HG02885 (cell line): Measurements from ENCODE around the gene MGMT.

ENCODE experiments used
- ATAC-seq: cut with Tn5 transposase; IDR thresholded peaks from one replicate; pipeline ENCODE4 v1.9.1; 2021; ENCODE audit warnings: mild to moderate bottlenecking; ENCODE audit not compliant: unreplicated experiment, poor library complexity

The MGMT gene

GRCh38 chr10:129449893-129450292 is 17.1 kb upstream of the MGMT start:
- no peak for ATAC-seq

- ATAC-seq = no peak
Observed at GRCh38 chr10:129450391-129450790, 16.6 kb upstream of the MGMT start.

- ATAC-seq = no peak
Observed at GRCh38 chr10:129455625-129456024, 11.4 kb upstream of the MGMT start.

DNA sequence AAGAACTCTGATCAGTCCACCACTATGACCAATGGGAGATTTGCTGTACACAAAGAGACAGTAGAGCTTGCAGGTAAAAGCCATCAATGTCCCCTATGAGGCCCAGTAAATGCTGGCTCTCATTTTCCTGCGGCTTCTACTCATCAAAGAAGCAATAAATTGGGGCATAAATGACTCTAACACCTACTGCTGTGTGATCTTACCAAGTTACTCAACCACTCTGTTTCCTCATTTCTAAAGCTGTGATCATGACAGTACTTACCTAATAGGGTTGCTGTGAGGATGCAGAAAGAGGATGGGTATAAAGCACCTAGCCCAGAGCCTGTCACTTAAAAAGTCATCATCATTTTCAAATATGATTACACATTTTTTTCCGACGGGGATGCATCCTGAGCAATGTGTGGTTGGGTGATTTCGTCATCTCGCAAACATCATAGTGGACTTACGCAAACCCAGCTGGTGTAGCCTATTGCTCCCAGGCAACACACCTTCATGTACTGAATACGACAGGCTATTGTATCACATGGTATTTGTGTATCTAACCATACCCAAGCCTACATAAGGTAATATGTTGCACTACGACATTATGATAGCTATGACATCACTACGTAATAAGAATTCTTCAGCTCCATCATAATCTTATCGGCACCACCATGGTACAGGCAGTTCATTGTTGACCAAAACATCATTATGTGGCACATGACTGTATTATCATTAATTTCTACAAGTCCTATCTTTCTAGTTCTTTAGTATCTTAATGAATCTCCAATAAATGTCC is 7.1 kb upstream of the MGMT start:
- ATAC-seq = no peak

GRCh38 chr10:129462257-129462795 is 4.7 kb upstream of the MGMT start:
- no peak for ATAC-seq

- ATAC-seq = no peak
Observed at GRCh38 chr10:129464251-129464650, 2.8 kb upstream of the MGMT start.

- ATAC-seq = peak; percentile 6
Observed at GRCh38 chr10:129465796-129466702, 992 bp upstream of the MGMT start.

DNA sequence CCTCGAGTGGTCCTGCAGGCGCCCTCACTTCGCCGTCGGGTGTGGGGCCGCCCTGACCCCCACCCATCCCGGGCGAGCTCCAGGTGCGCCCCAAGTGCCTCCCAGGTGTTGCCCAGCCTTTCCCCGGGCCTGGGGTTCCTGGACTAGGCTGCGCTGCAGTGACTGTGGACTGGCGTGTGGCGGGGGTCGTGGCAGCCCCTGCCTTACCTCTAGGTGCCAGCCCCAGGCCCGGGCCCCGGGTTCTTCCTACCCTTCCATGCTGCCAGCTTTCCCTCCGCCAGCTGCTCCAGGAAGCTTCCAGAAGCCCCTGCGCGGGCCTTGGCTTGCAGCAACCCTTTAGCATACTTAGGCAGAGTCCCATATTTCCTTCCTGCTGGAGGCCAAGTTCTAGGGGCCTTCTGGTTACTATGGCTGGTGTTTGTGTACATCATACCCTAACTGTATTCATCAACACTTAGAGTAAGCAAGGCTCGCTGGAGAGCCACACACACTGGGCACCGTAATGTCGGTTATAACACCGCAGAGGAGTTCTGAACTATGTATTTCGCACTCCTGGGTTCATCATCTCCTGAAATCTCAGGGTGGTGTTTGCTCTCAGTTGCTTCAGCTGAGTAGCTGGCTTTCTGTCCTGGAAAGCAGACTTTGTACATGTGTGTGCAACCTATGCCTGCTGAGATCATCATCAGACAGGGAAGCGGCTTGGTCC is 471 bp downstream of the MGMT start:
- peak; percentile 5 for ATAC-seq

DNA sequence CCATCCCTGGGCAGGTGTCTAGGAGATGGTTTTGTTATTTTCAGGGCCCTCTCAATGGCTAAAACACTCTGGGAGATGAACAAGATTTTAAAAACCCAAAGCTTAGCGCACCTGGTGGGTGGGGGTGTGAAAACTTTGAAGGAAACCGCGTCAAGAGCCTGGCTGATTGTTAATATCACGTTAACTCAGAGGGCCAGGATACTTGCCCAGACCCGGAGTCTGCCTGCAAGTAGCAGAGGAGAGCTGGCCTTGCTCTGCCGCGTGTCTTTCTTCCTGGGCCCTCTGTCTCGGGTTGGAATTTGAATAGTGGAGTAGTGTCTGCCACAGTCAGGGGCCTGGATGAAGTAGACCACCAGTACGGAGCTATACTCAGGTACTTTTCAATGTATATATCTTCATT is 1.1 kb downstream of the MGMT start:
- ATAC-seq = no peak

- ATAC-seq = no peak
Observed at GRCh38 chr10:129470103-129470851, 3.2 kb downstream of the MGMT start.

DNA sequence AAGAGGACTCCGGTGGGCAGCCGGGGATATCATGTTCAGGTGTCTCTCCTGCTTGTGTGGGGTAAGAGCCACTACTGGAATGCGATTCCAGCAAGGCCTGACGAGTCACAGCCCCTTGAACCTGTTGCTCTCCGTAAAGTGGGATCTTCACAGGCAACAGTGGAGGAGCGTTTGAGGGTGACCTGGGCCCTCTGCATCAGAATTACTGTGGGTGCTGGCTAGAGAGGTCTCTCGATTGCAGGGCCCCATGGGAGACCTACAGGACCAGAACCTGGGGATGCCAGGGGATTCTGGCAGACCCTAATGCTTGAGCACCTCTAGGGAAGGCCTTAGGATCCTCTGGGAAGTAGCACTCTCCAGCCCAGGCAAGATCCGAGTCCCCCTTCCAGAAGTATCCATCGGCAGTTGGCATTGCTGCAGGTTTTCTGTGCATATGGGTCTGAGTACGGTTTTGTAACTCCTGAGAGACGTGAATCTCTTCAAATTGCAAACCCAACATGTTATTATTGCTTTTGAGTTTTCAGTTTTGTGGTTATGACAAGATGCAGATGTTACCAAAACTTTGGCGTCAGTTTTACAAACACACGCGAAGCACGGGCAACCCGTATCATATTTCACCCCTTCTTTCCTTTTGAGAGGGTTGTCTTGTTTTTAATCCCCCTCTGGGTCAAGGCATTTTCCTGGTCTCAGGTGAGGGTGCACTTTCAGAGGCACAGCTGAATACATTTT is 4.6 kb downstream of the MGMT start:
- no peak for ATAC-seq

- ATAC-seq = peak; percentile 57
Observed at GRCh38 chr10:129472696-129473555, 5.9 kb downstream of the MGMT start.

DNA sequence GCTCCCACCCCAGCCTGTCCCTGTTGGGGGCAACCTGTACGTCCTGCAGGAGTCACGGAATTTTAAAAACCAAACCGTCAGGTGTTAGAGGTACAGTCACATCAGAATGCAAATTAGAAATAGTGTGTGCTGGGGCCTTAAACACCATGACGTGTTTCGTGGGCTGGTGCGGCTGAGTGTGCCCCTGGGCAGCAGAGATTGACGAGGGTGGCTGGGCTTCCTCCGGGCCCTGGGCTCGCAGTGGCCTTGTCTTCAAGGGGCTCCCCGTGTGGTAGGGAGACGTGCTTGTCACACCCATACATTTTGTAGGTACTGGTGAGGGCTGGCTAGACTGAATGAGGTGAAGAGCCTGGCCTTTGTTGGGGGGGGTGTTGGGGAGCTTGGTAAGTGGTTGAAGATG is 7.6 kb downstream of the MGMT start:
- ATAC-seq = no peak

GRCh38 chr10:129476431-129476830 is 9.4 kb downstream of the MGMT start:
- no peak for ATAC-seq

DNA sequence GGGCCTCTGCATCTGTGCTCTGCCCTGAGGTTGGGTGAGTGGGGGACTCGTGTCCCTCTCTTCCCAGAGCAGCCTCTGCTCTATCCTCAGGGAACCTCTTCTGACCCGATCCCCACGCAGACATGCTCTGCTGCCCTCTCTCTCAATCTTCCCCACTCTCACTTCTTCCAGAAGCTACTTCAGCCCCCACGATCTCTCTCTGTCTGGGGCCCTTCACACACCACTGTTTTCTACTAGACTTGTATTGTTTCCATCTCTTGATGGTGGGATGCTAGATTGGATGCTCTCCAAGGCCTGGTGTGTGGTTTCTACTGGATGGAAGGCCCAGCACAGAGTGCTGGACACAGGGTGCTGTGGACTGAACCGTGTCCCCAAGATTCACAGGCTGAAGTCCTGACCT is 10.0 kb downstream of the MGMT start:
- no peak for ATAC-seq

GRCh38 chr10:129481641-129482040 is 14.6 kb downstream of the MGMT start:
- no peak for ATAC-seq

DNA sequence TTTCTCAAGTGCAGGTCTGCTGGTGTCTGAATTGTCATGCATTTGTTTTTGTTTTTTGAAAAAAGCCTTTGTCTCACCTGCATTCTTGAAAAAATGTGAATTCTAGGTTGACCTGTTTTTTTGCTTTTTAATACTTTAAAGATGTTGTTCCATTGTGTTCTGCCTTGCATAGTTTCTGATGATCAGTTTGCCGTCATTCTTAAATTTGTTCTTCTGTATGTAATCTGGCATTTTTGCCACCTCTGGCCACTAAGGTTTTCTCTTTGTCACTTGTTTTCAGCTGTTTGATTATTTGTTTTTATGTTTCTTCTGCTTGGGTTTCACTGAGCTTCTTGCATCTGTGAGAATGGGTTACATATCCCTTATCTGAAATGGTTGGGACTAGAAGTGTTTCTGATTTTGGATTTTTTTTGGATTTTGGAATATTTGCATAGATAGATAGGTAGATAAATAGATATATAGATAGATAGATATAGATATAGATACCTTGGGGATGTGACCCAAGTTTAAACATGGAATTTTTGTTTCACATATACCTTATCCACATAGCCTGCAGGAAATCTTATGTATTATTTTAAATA is 16.5 kb downstream of the MGMT start:
- ATAC-seq = no peak

GRCh38 chr10:129486805-129487204 is 19.8 kb downstream of the MGMT start:
- ATAC-seq = no peak
